Epithelial cell of esophagus (primary cell): ENCODE results near the gene FOXJ1.

Experiments
- DNase-seq: peaks from one replicate; pipeline ENCODE4 v3.0.0; 2010; ENCODE audit warnings: low read depth
- H3K4me3 ChIP-seq: 2 replicates; pipeline ENCODE4 v1.5.1; 2011; ENCODE audit warnings: mild to moderate bottlenecking, low read length, control low read depth
- CTCF ChIP-seq: IDR thresholded peaks from 2 replicates; pipeline ENCODE4 v1.5.1; 2011; ENCODE audit warnings: low read depth, mild to moderate bottlenecking, low read length, control low read depth, inconsistent platforms; ENCODE audit not compliant: insufficient read depth; ENCODE audit errors: missing control alignments

The FOXJ1 gene

GRCh38 chr17:76095943-76096342 is 45.1 kb downstream of the FOXJ1 start:
- TF ChIP-seq CTCF, result no peak
- DNase-seq, result no peak
- H3K4me3 ChIP-seq, result no peak overlapping the region

GRCh38 chr17:76094046-76094445 is 47.0 kb downstream of the FOXJ1 start:
- DNase-seq, result no peak
- H3K4me3 ChIP-seq, result no peak overlapping the region
- no peak for TF ChIP-seq CTCF

- DNase-seq, result no peak
- H3K4me3 ChIP-seq, result no peak overlapping the region
- TF ChIP-seq CTCF, result no peak
Measured at GRCh38 chr17:76092526-76093413, 48.3 kb downstream of the FOXJ1 start.

GRCh38 chr17:76091526-76092286 is 49.3 kb downstream of the FOXJ1 start:
- no peak for DNase-seq
- no peak for TF ChIP-seq CTCF
- H3K4me3 ChIP-seq, result no peak overlapping the region

GRCh38 chr17:76090517-76091129 is 50.4 kb downstream of the FOXJ1 start:
- TF ChIP-seq CTCF, result no peak
- H3K4me3 ChIP-seq, result no peak overlapping the region
- no peak for DNase-seq

GRCh38 chr17:76089680-76090516 is 51.1 kb downstream of the FOXJ1 start:
- TF ChIP-seq CTCF, result no peak
- no peak for DNase-seq

More at GRCh38 chr17:76089680-76090516, 51.1 kb downstream of the FOXJ1 start:
- no peak overlapping the region for H3K4me3 ChIP-seq
